ENCODE data around the gene TRAPPC2L.

Gene TRAPPC2L, protein sequence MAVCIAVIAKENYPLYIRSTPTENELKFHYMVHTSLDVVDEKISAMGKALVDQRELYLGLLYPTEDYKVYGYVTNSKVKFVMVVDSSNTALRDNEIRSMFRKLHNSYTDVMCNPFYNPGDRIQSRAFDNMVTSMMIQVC

DNA sequence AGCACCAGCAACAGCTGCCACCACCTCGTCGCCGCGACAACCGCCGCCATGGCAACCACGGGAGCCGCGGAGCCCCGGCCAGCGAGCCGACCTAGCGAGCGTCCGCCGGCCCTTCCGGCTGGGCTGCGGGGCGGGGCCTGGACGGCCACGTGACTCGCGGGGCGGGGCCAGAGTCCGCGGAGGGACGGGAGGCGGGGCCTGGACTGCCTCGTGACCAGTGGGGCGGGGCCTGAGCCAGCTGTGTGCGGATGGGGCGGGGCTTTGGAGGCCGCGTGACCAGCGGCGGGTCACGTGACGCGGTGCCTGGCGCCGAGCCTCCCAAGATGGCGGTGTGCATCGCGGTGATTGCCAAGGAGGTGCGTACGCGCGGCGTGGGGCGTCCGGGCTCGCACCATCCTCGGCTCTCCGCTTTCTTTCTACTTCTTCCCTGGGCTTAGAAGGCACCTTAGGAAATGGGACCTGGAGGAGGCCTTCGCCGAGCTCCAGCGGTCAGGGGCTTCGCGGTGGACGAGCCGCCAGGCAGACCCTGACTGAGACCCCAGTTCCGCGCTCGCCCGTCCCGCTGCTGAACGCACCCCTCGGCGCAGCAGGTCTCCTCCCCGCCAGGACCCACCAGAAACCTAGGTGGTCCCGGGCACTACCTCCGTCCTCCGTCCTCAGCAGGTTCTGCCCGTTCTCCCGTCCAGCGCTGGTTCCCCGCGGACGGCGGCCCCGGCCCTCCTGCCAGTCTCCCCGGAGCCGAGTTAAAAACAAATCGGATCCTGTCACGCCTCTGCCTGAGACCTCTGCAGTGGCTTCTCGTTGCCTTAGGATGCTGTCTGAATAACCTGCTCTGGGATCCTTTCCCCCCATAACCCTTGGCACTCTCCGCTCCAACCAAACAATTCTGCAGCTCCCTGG, at the start of gene TRAPPC2L, which contains the start of gene GALNS:
Gene TRAPPC2L, plus strand, starts transcription at position 300 of the 900 bp plus-strand sequence. Its CDS starts 24 bp downstream, at position 324.
Gene GALNS, minus strand, starts transcription at position 120 of the 900 bp plus-strand sequence. Its CDS starts 70 bp downstream, at position 50.
- peak; percentile 99 for DNase-seq

DNA sequence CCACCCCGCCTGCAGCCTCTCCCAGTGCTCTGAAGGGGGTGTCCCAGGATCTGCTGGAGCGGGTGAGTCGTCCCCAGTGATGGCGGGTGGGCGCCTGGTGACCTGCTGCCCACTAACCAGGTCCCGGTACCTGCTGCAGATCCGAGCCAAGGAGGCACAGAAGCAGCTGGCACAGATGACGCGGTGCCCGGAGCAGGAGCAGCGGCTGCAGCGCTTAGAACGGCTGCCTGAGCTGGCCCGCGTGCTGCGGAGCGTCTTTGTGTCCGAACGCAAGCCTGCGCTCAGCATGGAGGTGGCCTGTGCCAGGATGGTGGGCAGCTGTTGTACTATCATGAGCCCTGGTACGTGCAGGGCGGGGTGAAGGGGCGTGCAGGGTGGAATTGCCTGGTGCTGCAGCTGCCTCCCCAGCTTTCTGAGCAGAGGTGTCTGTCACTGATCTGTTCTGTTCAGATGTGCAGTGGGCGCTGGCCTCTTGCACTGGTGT, 49.7 kb upstream of the TRAPPC2L start:
- no peak for DNase-seq

DNA sequence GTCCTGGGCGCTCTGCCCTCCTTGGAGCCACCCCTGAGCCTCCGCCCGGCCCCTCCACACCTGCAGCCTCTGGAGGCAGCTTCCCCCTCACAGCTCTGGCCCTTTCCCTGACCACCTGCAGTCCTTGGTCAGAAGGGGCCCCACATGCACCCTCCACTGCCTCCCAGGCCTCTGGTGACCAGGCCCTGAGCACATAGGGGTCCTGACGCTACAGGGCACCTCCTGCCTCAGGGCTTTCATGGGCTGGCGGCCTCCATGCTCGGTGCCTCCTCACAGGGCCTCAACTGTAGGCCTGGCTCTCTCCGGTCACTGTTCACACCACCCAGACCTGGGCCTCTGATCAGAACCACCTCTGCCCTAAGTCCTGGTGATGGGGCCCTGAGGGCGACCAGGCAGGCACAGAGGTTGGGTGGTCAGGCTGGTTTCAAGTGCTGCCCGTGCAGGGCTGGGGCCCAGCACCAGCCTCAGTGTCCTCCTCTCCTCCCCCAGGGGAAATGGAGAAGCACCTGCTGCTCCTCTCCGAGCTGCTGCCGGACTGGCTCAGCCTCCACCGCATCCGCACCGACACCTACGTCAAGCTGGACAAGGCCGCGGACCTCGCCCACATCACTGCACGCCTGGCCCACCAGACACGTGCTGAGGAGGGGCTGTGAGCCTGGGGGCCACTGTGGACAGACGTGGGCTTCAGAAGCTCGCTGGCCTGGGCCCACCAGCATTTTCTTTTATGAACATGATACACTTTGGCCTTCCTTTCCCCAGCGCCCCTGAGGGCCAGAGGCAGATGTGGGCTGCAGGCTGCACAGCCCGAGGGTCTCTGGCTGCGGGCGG, 49.1 kb upstream of the TRAPPC2L start:
- DNase-seq = no peak

DNA sequence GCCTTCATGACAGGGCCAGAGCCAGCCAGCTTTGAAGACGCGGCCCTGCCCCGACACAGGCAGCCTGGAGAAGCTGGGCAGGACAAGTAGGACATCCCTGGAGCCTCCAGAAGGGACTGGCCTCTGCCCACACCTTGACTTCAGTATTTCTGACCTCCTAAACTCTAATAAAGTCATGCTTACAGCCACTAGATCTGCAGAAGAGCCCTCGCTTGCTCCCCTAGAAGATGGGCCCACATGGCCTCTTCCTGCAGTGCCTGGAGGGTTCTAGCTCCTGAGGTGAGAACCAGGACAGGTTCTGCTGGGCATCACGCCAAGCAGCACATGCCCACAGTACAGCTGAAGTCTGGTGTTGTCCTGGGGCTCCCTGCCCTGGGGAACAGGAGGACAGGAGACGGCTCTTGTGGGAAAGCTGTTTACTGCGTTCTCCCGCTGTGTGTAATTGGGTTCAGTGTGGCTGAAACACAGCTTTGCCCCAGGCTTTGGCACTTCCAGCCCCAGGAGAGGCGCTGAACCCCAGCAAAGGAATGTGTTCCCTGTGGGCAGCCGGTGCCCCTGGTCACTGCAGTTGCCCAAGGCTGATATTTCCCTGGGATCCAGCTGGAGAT, 47.8 kb upstream of the TRAPPC2L start:
- DNase-seq = no peak

DNA sequence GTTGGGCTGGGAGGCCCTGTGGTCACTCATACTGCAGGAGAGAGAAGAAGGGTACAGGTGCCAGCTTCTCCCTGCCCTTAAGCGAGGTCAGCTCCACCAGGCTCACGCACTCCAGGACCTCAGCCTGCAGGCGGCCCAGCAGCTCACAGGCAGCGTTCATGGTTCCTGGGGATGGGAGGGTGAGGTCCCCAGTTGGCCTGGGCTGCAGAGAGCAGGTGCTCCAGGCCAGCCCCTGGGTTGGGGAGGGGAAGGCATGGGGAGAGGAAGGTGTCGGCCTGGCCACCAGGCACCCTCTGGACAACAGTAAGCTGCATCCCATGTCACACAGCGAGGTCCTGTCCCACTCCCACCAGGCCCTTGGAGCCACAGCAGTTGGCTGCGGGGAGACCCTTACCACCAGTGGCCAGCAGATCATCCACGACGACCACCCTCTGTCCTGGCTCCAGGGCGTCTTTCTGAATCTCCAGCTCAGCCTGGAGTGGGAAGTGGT, 47.2 kb upstream of the TRAPPC2L start:
- DNase-seq = no peak

DNA sequence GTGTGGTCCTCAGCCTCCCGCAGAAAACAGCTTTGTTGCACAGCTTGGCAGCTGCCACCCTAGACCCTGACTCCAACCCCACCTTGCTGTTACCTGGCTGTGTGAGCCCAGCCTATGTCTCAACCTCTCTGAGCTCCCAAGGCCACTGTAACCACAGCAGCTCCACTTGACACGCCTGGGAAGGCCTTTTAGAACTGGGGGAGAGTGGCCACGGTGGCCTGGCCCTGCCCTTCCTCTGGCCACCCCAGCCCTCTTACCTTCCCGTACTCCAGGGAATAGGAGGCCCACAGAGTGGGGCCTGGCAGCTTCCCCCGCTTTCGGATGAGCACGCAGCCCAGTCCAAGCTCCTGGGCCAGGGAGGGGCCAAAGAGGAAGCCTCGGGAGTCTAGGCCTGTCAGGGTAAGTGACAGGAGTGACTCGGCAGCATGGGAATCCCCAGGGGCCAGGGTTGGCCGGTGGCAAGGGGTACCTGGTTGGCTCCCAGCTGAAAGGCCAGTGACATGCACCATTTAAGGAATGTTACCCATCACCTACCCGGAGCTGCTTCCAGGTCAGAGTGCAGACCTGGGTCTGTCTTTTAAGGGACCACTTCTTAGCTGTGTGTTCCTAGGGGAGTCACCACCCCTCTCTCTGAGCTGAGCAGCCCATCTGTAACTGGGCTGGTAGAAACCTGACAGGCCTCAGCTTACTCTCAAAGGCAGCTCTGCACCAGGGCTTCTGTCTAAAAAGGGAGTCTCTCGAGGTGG, 46.6 kb upstream of the TRAPPC2L start:
- no peak for DNase-seq

DNA sequence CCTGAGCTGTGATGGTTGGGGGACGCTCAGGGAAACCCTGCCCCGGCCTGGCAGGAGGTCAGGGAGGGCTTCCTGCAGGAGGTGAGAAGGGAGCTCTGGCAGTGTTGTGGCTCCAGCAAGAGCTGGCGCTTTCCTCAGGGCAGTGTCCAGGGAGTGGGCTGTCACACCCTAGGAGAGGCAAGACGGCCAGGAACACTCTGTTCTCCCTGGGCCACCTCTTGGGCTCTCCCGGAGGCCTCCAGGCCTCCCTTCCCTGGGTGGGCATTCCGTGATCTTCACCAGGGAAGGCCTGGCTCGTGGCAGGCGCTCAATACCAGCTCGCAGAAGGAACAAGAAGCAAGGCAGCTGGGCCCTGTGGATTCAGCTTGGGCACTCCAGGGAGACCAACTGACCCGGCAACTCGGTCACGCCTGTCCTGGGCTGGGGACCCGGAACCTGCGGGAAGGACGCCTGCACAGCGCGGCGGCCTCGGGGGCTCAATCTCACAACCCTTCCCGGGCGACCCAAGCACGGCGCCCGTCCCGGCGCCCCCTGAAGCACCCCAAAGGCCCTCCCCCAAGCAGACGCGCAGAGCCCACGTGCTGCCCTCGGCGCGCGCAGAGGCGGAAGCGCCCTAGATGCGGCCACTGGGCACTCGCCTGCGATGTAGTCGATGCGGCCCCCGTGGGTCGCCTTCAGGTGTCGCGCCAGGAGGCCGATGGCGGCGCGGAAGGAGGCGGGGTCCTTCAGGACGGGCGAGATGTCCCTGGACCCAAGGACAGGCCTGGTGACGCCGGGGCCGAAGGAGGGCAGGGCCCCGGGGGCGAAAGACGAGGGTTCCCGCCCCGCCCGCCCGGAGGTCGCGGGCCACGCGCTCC, 45.8 kb upstream of the TRAPPC2L start:
- peak; percentile 93 for DNase-seq

DNA sequence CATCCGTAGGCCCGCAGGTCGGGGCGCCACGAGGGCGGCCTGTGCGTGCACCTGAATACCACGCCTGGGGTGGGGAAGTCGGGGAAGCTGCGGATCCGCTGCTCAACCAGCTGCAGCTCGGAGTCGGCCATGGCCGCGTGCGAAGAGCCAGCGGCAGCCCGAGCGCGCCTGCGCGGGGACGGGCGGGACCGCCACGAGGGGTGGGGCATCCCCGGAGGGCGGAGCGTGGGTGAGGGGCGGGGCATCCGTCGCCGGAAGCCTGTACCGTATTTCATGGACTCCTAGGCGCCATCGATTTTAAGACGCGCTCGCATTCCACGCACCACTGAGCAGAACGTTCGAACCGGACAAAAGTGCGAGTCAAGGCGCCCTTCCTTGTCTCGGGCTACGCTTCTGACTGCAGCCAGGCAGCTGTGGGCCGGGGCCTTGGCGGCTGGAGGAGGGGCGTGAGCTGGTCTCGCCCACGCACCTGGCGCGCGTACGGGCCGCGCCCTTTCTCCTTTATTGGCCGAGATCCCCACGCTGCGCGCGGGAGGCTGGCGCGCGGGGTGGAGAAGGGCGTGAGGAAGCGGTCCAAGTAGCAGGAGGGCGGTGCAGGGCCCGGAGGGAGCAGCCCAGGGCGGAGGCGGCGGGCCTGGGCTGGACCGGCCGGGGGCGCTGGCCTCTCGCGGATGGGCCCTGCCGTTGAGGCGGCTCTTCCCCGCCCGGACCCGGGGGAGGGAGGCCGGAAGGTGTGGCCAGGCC, 45.0 kb upstream of the TRAPPC2L start, which contains the start of gene APRT:
Gene APRT, minus strand, starts transcription at position 160 of the 744 bp plus-strand sequence. Its CDS starts 29 bp downstream, at position 131.
- peak; percentile 92 for DNase-seq

DNA sequence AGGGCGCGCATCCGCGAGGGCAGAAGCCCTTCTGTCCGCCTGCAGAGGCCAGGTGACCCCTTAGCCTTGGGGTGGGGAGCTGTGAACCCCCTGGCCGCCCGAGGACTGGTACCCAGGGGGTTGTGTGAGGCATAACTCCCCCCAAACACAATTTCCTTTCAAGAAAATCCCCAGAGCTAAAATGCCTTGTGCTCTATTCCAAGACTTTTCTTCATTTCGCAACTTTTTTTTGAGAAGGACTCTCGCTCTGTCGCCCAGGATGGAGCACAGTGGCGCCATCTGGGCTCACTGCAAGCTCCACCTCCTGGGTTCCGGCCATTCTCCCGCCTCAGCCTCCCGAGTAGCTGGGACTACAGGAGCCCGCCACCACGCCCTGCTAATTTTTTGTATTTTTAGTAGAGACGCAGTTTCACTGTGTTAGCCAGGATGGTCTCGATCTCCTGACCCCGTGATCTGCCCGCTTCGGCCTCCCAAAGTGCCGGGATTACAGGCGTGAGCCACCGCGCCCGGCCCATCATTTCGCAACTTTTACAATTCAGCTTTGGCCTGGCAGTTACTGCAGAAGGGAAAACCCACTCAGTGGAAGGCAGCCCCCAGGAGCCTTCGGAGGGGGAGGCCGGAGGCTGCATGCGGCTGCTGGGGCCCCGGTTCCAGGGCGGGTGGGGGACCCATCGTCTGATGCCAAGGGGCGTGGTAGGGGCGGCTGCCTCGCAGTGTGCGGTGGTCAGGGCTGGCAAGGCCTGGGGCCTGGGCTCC, 44.2 kb upstream of the TRAPPC2L start:
- no peak for DNase-seq

DNA sequence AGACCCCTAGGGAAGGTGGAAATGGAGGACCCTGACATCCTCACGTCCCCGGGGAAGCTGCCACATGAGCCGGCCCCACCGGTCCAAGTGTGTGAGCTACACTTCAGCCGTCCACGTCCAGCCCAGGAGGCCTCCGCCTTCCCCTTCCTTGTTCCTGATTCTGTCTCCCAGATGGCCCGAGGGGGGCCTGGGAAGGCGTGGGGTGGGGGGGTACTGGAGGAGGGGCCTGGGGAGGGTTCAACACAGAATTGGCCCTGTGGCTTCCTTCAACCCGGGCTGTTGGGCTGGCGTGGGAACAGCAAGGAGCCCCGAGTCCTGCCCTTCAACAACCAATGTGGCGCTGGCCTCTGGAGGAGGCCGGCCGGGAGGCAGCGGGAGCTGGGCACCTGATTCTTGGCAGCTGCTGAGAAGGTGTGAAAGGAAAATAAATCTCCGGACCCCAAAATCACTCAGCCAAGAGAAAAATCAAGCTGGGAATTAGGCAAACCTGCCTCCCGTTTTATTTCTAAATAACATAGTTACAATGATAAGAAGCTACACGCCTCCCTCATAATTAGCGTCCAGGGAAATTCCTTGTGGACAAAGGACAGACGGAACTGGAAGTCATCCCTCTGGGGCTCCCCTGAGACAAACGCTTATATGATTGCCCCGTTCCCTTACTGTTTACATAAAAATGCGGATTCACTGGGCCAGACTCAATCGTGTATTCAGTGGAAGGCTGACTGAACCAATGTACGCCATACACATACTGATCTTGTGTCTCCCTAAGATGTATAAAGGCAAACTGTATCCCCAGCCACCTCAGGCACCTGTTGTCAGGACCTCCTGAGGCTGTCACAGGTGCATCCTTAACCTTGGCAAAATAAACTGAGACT, 43.4 kb upstream of the TRAPPC2L start:
- no peak for DNase-seq

DNA sequence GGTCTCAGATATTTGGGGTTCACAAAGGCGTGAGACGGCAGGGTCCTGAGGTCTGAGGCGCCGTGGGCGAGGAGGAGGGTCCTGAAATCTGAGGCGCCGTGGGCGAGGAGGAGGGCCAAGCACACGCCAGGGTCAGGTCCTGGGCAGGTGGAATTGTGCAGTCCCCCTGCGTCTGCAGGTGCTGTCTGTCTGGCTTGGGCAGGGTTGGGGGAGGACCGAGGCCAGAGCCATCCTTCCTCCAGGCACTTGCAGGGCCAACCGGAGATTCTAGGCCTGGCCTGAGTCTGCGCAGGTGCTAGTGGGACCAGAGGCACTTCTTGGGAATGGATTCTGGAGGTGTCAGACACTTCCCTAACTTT, 42.8 kb upstream of the TRAPPC2L start:
- DNase-seq = no peak

DNA sequence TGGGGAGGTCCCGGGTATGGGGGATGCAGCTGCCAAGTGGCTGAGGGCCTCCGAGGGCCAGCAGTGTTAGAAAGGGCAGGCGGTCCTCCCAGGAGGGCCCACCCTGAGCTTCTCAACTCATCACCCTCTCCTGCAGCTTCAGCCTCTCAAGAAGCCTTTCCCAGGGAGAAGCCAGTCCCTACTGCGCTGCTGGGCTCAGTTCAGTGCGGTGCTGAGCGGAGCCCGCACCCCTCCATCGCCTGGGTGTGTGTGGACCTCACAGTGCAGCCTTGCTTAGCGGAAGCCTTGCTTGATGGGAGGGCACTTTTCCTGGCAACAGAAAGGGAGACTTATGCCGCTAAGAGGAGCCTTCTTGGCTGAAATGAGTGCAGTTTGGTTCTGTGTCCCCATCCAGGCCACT, 41.7 kb upstream of the TRAPPC2L start:
- no peak for DNase-seq

DNA sequence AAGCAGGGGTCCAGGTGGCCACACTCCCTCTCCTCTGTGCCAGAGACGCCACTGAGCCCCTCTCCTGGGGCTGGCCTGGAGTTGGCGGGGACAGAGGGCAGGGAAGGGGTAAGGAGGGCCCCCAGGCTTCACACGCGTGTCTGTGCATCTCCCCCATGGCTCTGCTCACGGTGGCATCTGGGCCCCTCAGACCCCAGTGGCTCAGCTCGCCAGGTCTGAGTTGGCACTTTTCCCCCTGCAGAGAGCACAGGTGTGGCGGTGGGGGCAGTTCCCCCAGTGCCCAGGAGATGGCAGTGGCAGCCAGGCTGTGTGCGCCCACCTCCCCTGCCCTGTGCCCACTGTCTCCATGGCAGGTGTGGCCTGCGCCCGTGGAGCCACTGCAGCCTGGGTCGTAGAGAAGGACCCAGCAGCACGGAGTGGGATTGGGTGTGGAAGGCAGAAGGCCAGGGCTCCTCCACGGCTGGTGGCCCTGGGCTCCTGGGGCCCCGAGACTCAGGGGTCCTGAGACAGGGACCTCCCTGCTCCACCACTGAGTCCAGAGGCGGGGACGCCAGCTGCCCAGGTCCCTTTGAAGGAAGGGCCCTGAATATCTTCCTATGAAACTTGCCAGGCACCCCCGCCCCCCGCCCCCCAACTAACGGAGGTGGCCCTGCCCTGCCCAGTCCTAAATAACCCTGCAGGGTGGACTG, 40.9 kb upstream of the TRAPPC2L start:
- DNase-seq = no peak

DNA sequence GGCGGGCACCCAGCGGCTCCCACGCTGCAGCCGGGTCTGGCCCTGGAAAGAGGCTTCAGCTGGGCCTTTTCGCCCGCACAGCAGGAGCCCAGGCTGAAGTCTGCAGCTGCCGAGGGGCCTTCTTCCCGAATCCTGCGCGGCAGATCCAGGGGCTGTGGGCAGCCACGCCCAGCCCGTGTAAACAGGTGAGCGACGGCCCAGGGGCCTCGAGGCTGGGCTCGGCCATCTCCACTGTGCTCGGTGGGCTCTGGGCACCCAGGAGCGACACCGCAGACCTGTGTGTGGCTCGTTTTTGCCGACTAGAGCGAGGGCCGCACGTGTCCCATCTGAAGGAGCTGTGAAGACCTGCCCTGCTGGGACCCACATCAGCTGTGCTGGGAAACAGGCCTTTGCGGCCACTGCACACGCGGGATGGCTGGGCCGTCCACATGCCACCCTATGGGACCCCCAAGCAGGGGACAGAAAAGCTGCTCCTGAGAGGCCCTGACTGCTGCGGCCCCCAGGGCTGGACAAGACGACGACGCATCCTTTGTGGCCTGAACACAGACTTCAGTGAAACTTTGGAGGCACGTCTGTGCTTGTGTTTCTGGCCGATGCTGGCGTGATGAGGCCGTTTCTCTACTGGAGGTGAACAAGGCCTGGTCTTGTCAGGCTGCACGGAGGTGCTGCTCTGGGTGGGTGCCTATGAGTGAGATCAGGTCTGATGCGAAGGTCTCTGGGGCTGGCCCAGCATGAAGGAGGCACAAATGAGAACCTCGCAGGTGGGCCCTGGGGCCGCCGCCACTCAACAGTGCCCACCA, 40.0 kb upstream of the TRAPPC2L start:
- no peak for DNase-seq

DNA sequence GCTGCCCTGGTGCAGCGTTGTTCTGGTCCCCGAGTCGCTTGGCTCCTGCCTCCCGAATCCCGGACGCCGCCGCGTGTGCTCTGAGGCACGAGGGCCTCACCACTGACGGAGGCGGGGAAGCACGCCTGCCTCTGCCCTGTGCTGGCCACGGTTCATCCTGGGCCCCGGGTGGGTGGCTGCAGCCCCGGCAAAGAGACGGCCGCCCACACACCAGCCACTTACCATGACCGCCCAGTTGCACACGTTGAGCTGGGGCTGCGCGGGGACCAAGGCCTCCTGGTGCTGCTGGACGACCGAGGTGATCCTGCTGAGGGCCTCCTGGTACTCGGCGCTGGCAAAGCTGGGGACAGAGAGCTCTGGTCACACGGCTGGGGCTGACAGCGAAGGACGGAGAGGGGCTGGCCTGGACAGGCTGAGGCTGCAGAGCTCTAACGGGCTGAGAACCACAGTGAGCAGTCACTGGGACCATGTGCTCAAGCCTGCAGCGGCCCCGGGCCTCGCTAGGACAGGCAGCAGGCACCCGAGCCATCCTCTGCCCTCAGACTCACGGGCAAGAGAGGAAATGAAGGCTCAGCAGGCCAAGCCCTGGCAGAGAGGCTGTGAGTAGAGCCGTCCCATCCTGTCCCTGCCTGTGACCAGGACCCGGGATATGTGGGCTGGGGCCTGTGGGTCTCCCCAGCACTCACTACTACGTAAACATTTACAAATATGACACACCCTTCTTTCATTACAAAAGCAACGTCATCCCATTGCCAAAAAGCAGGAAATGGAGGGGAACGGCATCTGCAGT, 38.9 kb upstream of the TRAPPC2L start:
- no peak for DNase-seq

DNA sequence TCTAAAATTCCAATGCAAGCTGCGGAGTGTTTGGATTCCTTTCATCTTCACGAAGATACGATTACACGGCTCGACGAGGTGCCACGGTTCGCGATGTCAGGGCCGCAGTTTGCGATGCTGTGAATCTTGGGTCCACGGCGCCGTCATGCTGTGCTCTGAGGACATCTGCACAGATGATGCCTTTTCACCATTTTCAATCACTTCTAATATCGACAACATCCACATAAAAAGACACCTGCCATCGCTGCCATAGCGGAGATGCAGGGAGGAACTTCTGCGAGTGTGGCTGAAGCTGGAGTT, 38.4 kb upstream of the TRAPPC2L start:
- DNase-seq = no peak

Measured in midbrain (tissue), 1 donor.